ENCODE measurements around the gene TAF7.
"Not testable (repeated sequence)": the region's sequence is repeated elsewhere in the genome, so short reads cannot be mapped to it uniquely, and the experiment has no call there.

Gene TAF7

GRCh38 chr5:141345327-141345726 is 24.7 kb upstream of the TAF7 start:
- no peak for DNase-seq (ENCODE audit: low read depth)
- no peak for TF ChIP-seq CTCF (conservative IDR thresholded peaks at IDR 0.05; ENCODE audit: low read depth, low read length)
- no peak overlapping the region for H3K4me3 ChIP-seq (ENCODE audit: low read length)

- TF ChIP-seq CTCF (conservative IDR thresholded peaks at IDR 0.05; ENCODE audit: low read depth, low read length) = no peak
- no peak for DNase-seq (ENCODE audit: low read depth)
- H3K4me3 ChIP-seq (ENCODE audit: low read length) = peak overlapping the region; percentile 37
Observed at GRCh38 chr5:141343953-141344463, 23.4 kb upstream of the TAF7 start.

DNA sequence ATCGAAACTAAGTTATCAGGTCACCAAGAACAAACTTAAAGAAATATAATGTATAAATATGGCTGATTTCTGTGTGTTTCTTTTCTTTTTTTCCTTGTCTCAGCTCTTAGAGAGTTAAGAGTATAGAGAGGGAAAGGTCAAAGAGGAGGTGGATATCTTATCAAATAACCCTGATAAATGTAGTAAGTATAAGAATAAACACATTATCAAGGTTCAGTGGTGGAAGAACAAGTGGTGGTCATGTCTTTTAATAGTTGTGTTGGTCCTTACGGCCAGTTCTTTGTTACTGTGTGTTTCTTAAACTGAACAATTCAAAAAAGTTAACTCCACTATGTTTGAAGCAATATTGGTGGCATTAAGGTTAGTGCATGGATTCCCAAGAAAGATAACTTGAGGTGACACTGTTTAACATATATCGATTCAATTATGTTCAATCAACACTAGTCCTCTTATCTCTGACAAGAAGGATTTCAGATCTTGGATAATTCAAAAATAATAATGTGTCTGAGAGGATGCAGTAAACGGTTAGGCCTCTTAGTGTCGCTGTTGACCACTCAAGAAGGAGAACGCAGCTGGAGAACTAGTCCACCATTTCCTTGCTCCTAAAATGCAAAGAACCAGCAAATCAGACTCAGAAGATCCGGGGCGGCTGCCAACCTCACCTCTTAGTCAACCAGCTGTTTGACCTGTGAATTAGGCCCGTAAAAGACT is 22.8 kb upstream of the TAF7 start, which contains the start of gene PCDHGA3:
PCDHGA3 (plus strand) TSS at position 588 of the 711 bp plus-strand sequence. CDS start 205 bp downstream, outside the sequence.
- H3K4me3 ChIP-seq (ENCODE audit: low read length) = peak within 1 kb of the TSS; percentile 37
- no peak for DNase-seq (ENCODE audit: low read depth)
- peak; percentile 46 for TF ChIP-seq CTCF (conservative IDR thresholded peaks at IDR 0.05; ENCODE audit: low read depth, low read length)

GRCh38 chr5:141342773-141343172 is 22.2 kb upstream of the TAF7 start:
- no peak for TF ChIP-seq CTCF (conservative IDR thresholded peaks at IDR 0.05; ENCODE audit: low read depth, low read length)
- DNase-seq (ENCODE audit: low read depth) = no peak
- H3K4me3 ChIP-seq (ENCODE audit: low read length) = no peak overlapping the region

- not testable (repeated sequence) for H3K4me3 ChIP-seq (ENCODE audit: low read length); DNase-seq (ENCODE audit: low read depth)
Observed at GRCh38 chr5:141340781-141341354, 20.3 kb upstream of the TAF7 start.

DNA sequence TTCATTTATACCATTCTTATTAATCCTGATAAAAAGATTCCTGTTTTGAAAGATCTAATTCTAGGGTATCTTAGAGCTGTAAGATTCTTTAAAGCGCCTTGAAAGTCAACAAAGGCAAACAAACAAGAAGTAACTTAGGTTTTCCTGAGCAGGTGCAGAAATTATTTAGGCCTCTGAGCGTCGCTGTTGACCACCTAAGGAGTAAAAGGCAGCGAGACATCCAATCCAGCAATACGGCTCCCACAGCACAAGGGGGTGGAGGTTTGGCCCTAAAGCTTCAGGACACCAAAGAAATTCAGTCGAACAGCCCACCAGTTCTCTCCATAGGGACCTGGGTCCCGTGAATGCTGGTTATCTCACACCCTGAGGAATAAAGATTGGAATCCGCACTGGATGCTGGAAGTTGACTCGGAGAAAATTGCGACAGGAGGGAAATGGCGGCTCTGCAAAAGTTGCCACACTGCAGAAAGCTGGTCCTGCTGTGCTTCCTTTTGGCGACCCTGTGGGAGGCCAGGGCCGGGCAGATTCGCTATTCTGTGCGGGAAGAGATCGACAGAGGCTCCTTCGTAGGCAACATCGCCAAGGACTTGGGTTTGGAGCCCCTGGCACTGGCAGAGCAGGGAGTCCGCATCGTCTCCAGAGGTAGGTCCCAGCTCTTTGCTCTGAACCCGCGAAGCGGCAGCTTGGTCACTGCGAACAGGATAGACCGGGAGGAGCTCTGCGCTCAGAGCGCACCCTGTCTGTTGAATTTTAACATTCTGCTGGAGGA is 18.1 kb upstream of the TAF7 start, which contains the start of gene PCDHGA2:
PCDHGA2 (plus strand) TSS at position 223 of the 769 bp plus-strand sequence.
- TF ChIP-seq CTCF (conservative IDR thresholded peaks at IDR 0.05; ENCODE audit: low read depth, low read length) = peak; percentile 54
- peak within 1 kb of the TSS; percentile 41 for H3K4me3 ChIP-seq (ENCODE audit: low read length)
- no peak for DNase-seq (ENCODE audit: low read depth)

DNA sequence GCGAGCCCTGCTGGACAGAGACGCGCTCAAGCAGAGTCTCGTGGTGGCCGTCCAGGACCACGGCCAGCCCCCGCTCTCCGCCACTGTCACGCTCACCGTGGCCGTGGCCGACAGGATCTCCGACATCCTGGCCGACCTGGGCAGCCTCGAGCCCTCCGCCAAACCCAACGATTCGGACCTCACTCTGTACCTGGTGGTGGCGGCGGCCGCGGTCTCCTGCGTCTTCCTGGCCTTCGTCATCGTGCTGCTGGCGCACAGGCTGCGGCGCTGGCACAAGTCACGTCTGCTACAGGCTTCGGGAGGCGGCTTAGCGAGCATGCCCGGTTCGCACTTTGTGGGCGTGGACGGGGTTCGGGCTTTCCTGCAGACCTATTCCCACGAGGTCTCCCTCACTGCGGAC is 12.0 kb upstream of the TAF7 start:
- not testable (repeated sequence) for DNase-seq (ENCODE audit: low read depth); H3K4me3 ChIP-seq (ENCODE audit: low read length)
